HepG2 (cell line): ENCODE data around the gene TUBA4A. TPM values are rescaled to one million over a fixed set of nuclear protein-coding genes. Genes with fewer than 3 reads are reported as not detected.

Source experiments
- ARID5B ChIP-seq: IDR thresholded peaks from 2 replicates; pipeline ENCODE4 v1.4.0; 2020; ENCODE audit warnings: mild to moderate bottlenecking, missing genetic modification reagents
- ASH2L ChIP-seq: fragments of 300-600, 200-600 bp; sonication (generic); IDR thresholded peaks from 2 replicates; pipeline ENCODE4 v1.7.0; 2017; ENCODE audit warnings: low read depth, mild to moderate bottlenecking, moderate library complexity, mixed read lengths, low read length; ENCODE audit not compliant: insufficient read length
- ATF4 ChIP-seq, 2 experiments: fragments of 450-650 bp in 1 of 2; sonication (generic) in 1 of 2; formaldehyde crosslinking; IDR thresholded peaks; 2 replicates each; pipeline versions ENCODE4 v1.5.0 to v1.8.0; 2020 to 2022; ENCODE audit warnings: mild to moderate bottlenecking in 1 of 2, missing genetic modification reagents in 1 of 2
- ATF5 ChIP-seq: sonication (generic); formaldehyde crosslinking; IDR thresholded peaks from 2 replicates; pipeline ENCODE4 v1.4.0; 2020; ENCODE audit warnings: mild to moderate bottlenecking, low read depth, missing genetic modification reagents
- BHLHE40 ChIP-seq: IDR thresholded peaks from 2 replicates; pipeline ENCODE4 v1.6.1; 2011; ENCODE audit warnings: low read length, improper control_type of control experiment
- DMAP1 ChIP-seq: IDR thresholded peaks from 2 replicates; pipeline ENCODE4 v1.6.1; 2016
- ESRRA ChIP-seq: sonication (generic); formaldehyde crosslinking; IDR thresholded peaks from 2 replicates; pipeline ENCODE4 v1.5.1; 2020; ENCODE audit warnings: mild to moderate bottlenecking, low read depth, missing genetic modification reagents
- HDAC2 ChIP-seq: sonication (generic); formaldehyde crosslinking; IDR thresholded peaks from 2 replicates; pipeline ENCODE4 v1.4.0; 2020; ENCODE audit warnings: missing genetic modification reagents
- HOXD1 ChIP-seq: sonication (generic); formaldehyde crosslinking; IDR thresholded peaks from 2 replicates; pipeline ENCODE4 v1.5.0; 2020; ENCODE audit warnings: missing genetic modification reagents
- KAT7 ChIP-seq: IDR thresholded peaks from 2 replicates; pipeline ENCODE4 v1.6.1; 2018; ENCODE audit warnings: borderline replicate concordance, missing compliant biosample characterization
- PHF5A ChIP-seq: IDR thresholded peaks from one replicate; pipeline ENCODE4 v1.6.1; 2018; ENCODE audit warnings: low read depth, missing genetic modification reagents; ENCODE audit not compliant: unreplicated experiment
- RXRA ChIP-seq: sonication (generic); formaldehyde crosslinking; IDR thresholded peaks from 2 replicates; pipeline ENCODE4 v1.5.1; 2020; ENCODE audit warnings: missing genetic modification reagents
- TAF15 ChIP-seq: fragments of 200-400 bp; formaldehyde crosslinking; IDR thresholded peaks from one replicate; pipeline ENCODE4 v1.6.1; 2018; ENCODE audit warnings: mild to moderate bottlenecking, low read depth, low read length; ENCODE audit not compliant: poor library complexity, severe bottlenecking
- TCF7 ChIP-seq: sonication (generic); IDR thresholded peaks from 2 replicates; pipeline ENCODE4 v1.6.1; 2016; ENCODE audit warnings: antibody characterized with exemption, low read depth
- ZNF513 ChIP-seq: sonication (generic); formaldehyde crosslinking; conservative IDR thresholded peaks from 2 replicates; pipeline ENCODE4 v1.5.0; 2020; ENCODE audit warnings: missing genetic modification reagents
- ZNF546 ChIP-seq: sonication (generic); formaldehyde crosslinking; conservative IDR thresholded peaks from 2 replicates; pipeline ENCODE4 v1.8.1; 2023; ENCODE audit warnings: mild to moderate bottlenecking, missing genetic modification reagents
- ZNF549 ChIP-seq: sonication (generic); formaldehyde crosslinking; IDR thresholded peaks from 2 replicates; pipeline ENCODE4 v1.5.0; 2020; ENCODE audit warnings: missing genetic modification reagents
- ZNF557 ChIP-seq: sonication (generic); formaldehyde crosslinking; IDR thresholded peaks from 2 replicates; pipeline ENCODE4 v1.4.0; 2020; ENCODE audit warnings: missing genetic modification reagents
- ZNF775 ChIP-seq: sonication (generic); formaldehyde crosslinking; IDR thresholded peaks from 2 replicates; pipeline ENCODE4 v1.4.0; 2020; ENCODE audit warnings: missing genetic modification reagents, mild to moderate bottlenecking, moderate library complexity, borderline replicate concordance
- ZSCAN30 ChIP-seq: sonication (generic); formaldehyde crosslinking; IDR thresholded peaks from 2 replicates; pipeline ENCODE4 v1.5.0; 2020; ENCODE audit warnings: mild to moderate bottlenecking, missing genetic modification reagents
- polyA plus RNA-seq, 8 experiments: library from polyadenylated mRNA; depleted of rRNA in 3 of 8; stranded (reverse) in 7 of 8; unstranded in 1 of 8; fragments of >200 nt; fragmentation: Illumina TruSeq in 4 of 8; extraction: Trizol in 4 of 8; gene quantifications; 2 replicates each; pipeline versions ENCODE4 v1.2.1 to v1.2.3, GENCODE V29; 2011 to 2016; ENCODE audit warnings: low read depth in 4 of 8, missing spikeins in 1 of 8, mixed read lengths in 1 of 8; ENCODE audit not compliant: insufficient read depth in 1 of 8
- total RNA-seq, 5 experiments: library from RNA; depleted of rRNA; stranded (reverse); fragments of >200 nt; fragmentation: Illumina TruSeq; extraction: Trizol; gene quantifications; 2 replicates each; pipeline ENCODE4 v1.2.3, GENCODE V29; 2016; ENCODE audit warnings: low read depth in 1 of 5

Gene TUBA4A
- total and polyA plus RNA-seq, 2 of the 13 experiments (the other 11 are each of a cell fraction or from before 2014, with no cell fraction given) = 1.3 to 12.7 TPM

GRCh38 chr2:219279151-219279915 lies 25.6 kb upstream of the TUBA4A start, which contains the start of gene DNAJB2 (continued):
- peak; percentile 63 for TF ChIP-seq ASH2L
- TF ChIP-seq DMAP1 (CRISPR knock-in tag) = no peak; the same call in 1 of the 2 replicates
- no peak for TF ChIP-seq ZNF549
- 0 out of 2 replicates have a peak, but pooled peaks have one; percentile 69 for TF ChIP-seq ESRRA (CRISPR knock-in tag)
- TF ChIP-seq PHF5A (CRISPR knock-in tag) = no peak
- TF ChIP-seq KAT7 (CRISPR knock-in tag) = peak; percentile 86
- TF ChIP-seq ZNF546 (CRISPR knock-in tag) = peak; percentile 66
- no peak for TF ChIP-seq ATF5 (CRISPR knock-in tag)
- no peak for TF ChIP-seq ZSCAN30 (CRISPR knock-in tag)
- no peak for TF ChIP-seq ZNF775
- 0 out of 2 replicates have a peak, but pooled peaks have one; percentile 62 for TF ChIP-seq ZNF557 (CRISPR knock-in tag)
- no peak; the same call in none of the 2 replicates for TF ChIP-seq RXRA (CRISPR knock-in tag)
- TF ChIP-seq TCF7 = 0 out of 2 replicates have a peak, but pooled peaks have one; percentile 7
- TF ChIP-seq ATF4 (CRISPR knock-in tag; IDR thresholded peaks at IDR 0.05) = 0 out of 4 replicates have a peak, but pooled peaks of 1 of the 2 experiments have one; percentile 63
- TF ChIP-seq HOXD1 (CRISPR knock-in tag) = peak; percentile 71; the same call in 1 of the 2 replicates
- peak; percentile 75 for TF ChIP-seq HDAC2
- no peak for TF ChIP-seq TAF15
- TF ChIP-seq ZNF513 (CRISPR knock-in tag) = no peak
- TF ChIP-seq BHLHE40 = no peak
- peak; percentile 70 for TF ChIP-seq ARID5B
